Neural crest cell (in vitro differentiated cells): ENCODE results near the gene KIR3DL1. TPM values are rescaled to one million over a fixed set of nuclear protein-coding genes. Genes with fewer than 3 reads are reported as not detected.

ENCODE experiments used
- DNase-seq: peaks from one replicate; pipeline ENCODE4 v3.0.0; 2021; ENCODE audit warnings: low read depth, mixed read lengths, low spot score
- H3K27ac Mint-ChIP-seq: one replicate; pipeline ENCODE4 v1.8.0; 2021; ENCODE audit warnings: mild to moderate bottlenecking, mixed read lengths; ENCODE audit not compliant: unreplicated experiment
- H3K27me3 Mint-ChIP-seq: 2 replicates; pipeline ENCODE4 v1.8.0; 2021; ENCODE audit warnings: low read depth, mild to moderate bottlenecking, mixed read lengths
- H3K36me3 Mint-ChIP-seq: 2 replicates; pipeline ENCODE4 v1.8.0; 2021; ENCODE audit warnings: low read depth, mild to moderate bottlenecking, mixed read lengths
- H3K4me1 Mint-ChIP-seq: 2 replicates; pipeline ENCODE4 v1.8.0; 2021; ENCODE audit warnings: mixed read lengths
- H3K4me3 Mint-ChIP-seq: one replicate; pipeline ENCODE4 v1.8.0; 2021; ENCODE audit warnings: mild to moderate bottlenecking, mixed read lengths
- H3K9me3 Mint-ChIP-seq: 2 replicates; pipeline ENCODE4 v1.8.0; 2021; ENCODE audit warnings: mixed read lengths
- total RNA-seq: library from RNA; stranded (reverse); gene quantifications from 2 replicates; pipeline ENCODE4 v1.2.1, GENCODE V29; 2021
- TF ChIP-seq, protein P1 (sequence below): fragments of 200-600 bp; sonication (generic); conservative IDR thresholded peaks from 2 replicates; pipeline ENCODE4 v1.5.0; 2021; ENCODE audit warnings: antibody characterized with exemption, mild to moderate bottlenecking

The KIR3DL1 gene
- total RNA-seq, 1 donor from 2014 or later = not detected

DNA sequence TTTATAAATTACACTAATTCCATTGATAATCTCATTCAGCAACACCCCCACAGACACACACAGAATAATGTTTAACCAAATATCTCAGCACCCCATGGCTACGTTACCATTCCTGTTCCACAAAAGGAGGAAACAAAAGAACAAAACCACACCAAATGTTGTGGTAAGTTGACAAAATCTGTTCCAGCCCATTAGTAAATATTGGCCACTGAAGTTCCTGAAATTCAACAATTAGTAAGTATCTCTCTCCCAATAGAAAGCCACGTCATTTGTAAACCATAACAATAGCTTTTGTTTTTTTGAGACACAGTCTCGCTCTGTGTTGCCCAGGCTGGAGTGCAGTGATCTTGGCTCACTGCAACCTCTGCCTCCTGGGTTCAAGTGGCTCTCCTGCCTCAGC is 55.4 kb downstream of the KIR3DL1 start:
- DNase-seq = no peak
- Mint-ChIP-seq H3K27ac (no peak overlapping the region), H3K4me3 (no peak overlapping the region), H3K4me1 (no peaks in the 10 kb centered on the region), H3K36me3 (no peaks in the 10 kb centered on the region), H3K9me3 (peaks cover 3% of the 10 kb centered on the region), H3K27me3 (peaks cover 37% of the 10 kb centered on the region)
- TF ChIP-seq, protein P1, sequence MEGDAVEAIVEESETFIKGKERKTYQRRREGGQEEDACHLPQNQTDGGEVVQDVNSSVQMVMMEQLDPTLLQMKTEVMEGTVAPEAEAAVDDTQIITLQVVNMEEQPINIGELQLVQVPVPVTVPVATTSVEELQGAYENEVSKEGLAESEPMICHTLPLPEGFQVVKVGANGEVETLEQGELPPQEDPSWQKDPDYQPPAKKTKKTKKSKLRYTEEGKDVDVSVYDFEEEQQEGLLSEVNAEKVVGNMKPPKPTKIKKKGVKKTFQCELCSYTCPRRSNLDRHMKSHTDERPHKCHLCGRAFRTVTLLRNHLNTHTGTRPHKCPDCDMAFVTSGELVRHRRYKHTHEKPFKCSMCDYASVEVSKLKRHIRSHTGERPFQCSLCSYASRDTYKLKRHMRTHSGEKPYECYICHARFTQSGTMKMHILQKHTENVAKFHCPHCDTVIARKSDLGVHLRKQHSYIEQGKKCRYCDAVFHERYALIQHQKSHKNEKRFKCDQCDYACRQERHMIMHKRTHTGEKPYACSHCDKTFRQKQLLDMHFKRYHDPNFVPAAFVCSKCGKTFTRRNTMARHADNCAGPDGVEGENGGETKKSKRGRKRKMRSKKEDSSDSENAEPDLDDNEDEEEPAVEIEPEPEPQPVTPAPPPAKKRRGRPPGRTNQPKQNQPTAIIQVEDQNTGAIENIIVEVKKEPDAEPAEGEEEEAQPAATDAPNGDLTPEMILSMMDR = no peak

DNA sequence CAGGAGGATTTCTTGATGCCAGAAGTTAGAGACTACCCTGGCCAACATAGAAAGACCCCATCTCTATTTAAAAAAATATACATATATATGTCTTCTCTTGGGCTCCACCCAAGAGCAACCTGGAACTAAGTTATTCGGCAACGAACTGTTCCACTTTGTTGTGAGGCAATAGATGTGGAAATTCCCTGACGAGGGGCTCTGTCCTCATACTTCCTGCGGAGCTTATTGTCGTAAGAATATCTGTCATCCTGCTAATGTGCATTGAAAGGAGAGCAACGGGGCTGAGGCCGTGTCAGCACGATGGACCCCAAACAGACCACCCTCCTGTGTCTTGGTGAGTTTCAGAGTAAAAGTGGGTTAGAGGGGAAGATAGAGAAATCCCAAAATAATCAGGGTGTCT is 57.7 kb downstream of the KIR3DL1 start, which contains the start of gene FCAR:
FCAR (plus strand) TSS at position 246 of the 400 bp plus-strand sequence; CDS start at position 301, 55 bp downstream.
- H3K36me3 Mint-ChIP-seq = no peaks in the 10 kb centered on the region
- H3K4me3 Mint-ChIP-seq = no peak within 1 kb of the TSS
- no peaks in the 10 kb centered on the region for H3K4me1 Mint-ChIP-seq
- no peak within 1 kb of the TSS for H3K27ac Mint-ChIP-seq
- TF ChIP-seq, protein P1 = no peak
- H3K9me3 Mint-ChIP-seq = peaks cover 3% of the 10 kb centered on the region
- H3K27me3 Mint-ChIP-seq = peaks cover 48% of the 10 kb centered on the region
- no peak for DNase-seq

DNA sequence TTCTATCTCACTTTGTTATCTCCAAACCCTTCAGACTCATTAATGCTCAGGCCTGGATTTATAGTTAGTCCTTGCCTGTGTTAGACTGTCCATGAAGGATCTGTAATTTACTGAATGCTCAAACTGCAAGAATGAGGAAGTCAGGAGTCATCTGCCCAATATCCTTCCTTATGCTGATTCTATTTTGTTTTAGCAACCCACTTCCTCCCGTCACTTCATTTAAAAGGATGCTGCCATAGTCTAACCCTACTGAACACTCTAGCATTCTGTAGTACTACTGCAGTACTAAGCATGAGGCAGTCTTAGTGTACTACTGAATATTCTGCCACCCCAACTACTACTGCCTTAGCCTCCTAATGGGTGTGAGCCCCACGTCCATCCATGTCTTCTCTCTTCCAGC is 59.2 kb downstream of the KIR3DL1 start:
- H3K9me3 Mint-ChIP-seq = peaks cover 3% of the 10 kb centered on the region
- no peaks in the 10 kb centered on the region for H3K36me3 Mint-ChIP-seq

DNA sequence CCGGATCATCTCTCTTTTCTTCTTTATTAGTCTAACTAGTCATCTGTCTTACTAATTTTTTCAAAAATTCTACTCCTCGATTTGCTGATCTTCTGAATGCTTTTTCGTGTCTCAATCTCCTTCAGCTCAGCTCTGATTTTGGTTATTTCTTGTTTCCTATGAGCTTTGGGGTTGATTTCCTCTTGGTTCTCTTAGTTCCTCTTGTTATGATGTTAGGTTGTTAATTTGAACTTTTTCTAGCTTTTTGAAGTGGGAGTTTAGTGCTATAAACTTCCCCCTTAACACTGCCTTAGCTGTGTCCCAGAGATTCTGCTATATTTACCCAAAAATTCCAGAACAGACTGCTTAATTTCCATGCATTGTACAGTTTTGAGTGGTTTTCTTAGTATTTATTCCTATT is 61.2 kb downstream of the KIR3DL1 start:
- H3K4me3 Mint-ChIP-seq = no peak overlapping the region
- no peaks in the 10 kb centered on the region for H3K9me3 Mint-ChIP-seq

More for the DNA sequence above, 59.2 kb downstream of the KIR3DL1 start:
- no peaks in the 10 kb centered on the region for H3K4me1 Mint-ChIP-seq
- TF ChIP-seq, protein P1 = no peak
- H3K27ac Mint-ChIP-seq = no peak overlapping the region
- no peak overlapping the region for H3K4me3 Mint-ChIP-seq
- H3K27me3 Mint-ChIP-seq = peaks cover 60% of the 10 kb centered on the region
- DNase-seq = no peak

More for the DNA sequence above, 61.2 kb downstream of the KIR3DL1 start:
- TF ChIP-seq, protein P1 = no peak
- no peak for DNase-seq
- no peaks in the 10 kb centered on the region for H3K4me1 Mint-ChIP-seq
- peaks cover 68% of the 10 kb centered on the region for H3K27me3 Mint-ChIP-seq
- H3K36me3 Mint-ChIP-seq = no peaks in the 10 kb centered on the region
- no peak overlapping the region for H3K27ac Mint-ChIP-seq

Other genes with a start within 250 kb of the KIR3DL1 start
- gene LILRA2, start 242.7 kb upstream of the KIR3DL1 start, total RNA-seq = not detected in 2 replicates
- gene LILRA1, start 222.8 kb upstream of the KIR3DL1 start, total RNA-seq = not detected in 2 replicates
- gene LILRB1, start 186.0 kb upstream of the KIR3DL1 start, total RNA-seq = not detected in 2 replicates
- not detected in 2 replicates for gene LILRB4, start 153.5 kb upstream of the KIR3DL1 start, total RNA-seq
- gene KIR3DL3, start 92.0 kb upstream of the KIR3DL1 start, total RNA-seq = not detected in 2 replicates
- gene KIR2DL3, start 78.0 kb upstream of the KIR3DL1 start, total RNA-seq = not detected in 2 replicates
- not detected in 2 replicates for gene KIR2DL1, start 46.7 kb upstream of the KIR3DL1 start, total RNA-seq
- gene KIR2DL4, start 12.9 kb upstream of the KIR3DL1 start, total RNA-seq = not detected in 2 replicates
- not detected in 2 replicates for gene KIR2DS4, start 16.2 kb downstream of the KIR3DL1 start, total RNA-seq
- gene KIR3DL2, start 34.0 kb downstream of the KIR3DL1 start, total RNA-seq = not detected in 2 replicates
- gene FCAR, start 57.8 kb downstream of the KIR3DL1 start, total RNA-seq = not detected in 2 replicates
- not detected in 2 replicates for gene NCR1, start 89.7 kb downstream of the KIR3DL1 start, total RNA-seq
- gene NLRP7, start 131.1 kb downstream of the KIR3DL1 start, total RNA-seq = not detected in 2 replicates
- gene NLRP2, start 149.9 kb downstream of the KIR3DL1 start, total RNA-seq = 47.2 and 48.1 TPM in 2 replicates
- 0.33 and 0.39 TPM in 2 replicates for gene GP6, start 221.8 kb downstream of the KIR3DL1 start, total RNA-seq
- 19.9 and 20.4 TPM in 2 replicates for gene RDH13, start 246.7 kb downstream of the KIR3DL1 start, total RNA-seq